ENCODE measurements around the gene MAP6D1. TPM values are rescaled to one million over a fixed set of nuclear protein-coding genes. Genes with fewer than 3 reads are reported as not detected.

Gene MAP6D1
- total and polyA plus RNA-seq, 2 donors (not counting 1 experiment from before 2014, with no cell fraction given), result 0.46 to 4.2 TPM

DNA sequence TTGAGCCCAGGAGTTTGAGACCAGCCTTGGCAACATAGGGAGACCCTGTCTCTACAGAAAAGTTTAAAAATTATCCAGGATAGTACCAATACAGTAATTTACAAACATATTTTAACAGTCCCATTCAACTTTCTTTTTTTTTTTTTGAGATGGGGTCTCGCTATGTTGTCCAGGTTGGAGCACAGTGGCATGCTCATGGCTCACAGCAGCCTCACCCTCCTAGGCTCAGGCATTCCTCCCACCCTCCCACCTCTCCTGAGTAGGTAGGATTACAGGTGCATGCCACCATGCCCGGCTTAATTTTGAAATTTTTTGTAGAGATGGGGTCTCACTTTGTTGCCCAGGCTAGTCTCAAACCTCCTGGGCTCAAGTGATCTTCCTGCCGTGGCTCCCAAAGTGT is 12.5 kb upstream of the MAP6D1 start:
- WGBS (ENCODE audit: insufficient coverage), result 100% methylated on average over 2 of the region's 3 CpGs
- Histone ChIP-seq H3K36me3 (replicated peaks in 1 of 2; ENCODE audit: control extremely low read depth in 1 of 2, control insufficient read depth in 1 of 2, extremely low read depth in 1 of 2, insufficient read depth in 2 of 2, low read length in 1 of 2) (peaks cover 3 to 69% of the 10 kb centered on the region in 2 experiments), H3K27me3 (replicated peaks in 1 of 4; ENCODE audit: control extremely low read depth in 1 of 4, control insufficient read depth in 3 of 4, insufficient read depth in 4 of 4, low read length in 3 of 4) (no peaks in the 10 kb centered on the region), H3K9ac (ENCODE audit: low read length) (no peak overlapping the region), H3K9me3 (ENCODE audit: control extremely low read depth in 1 of 3, control insufficient read depth in 2 of 3, insufficient read depth in 1 of 3, low read length in 2 of 3) (no peaks in the 10 kb centered on the region), H2AFZ (ENCODE audit: insufficient read depth, low read depth, low read length, poor library complexity, severe bottlenecking) (no peak overlapping the region), H3K79me2 (ENCODE audit: control insufficient read depth, insufficient read depth, low read length) (no peaks in the 10 kb centered on the region), H3K4me2 (replicated peaks; ENCODE audit: low read depth, low read length, poor library complexity, severe bottlenecking) (no peak overlapping the region), H4K20me1 (ENCODE audit: control insufficient read depth, insufficient read depth, low read length, poor library complexity, severe bottlenecking) (no peaks in the 10 kb centered on the region), H3K4me3 (ENCODE audit: control extremely low read depth in 1 of 5, extremely low read depth in 1 of 5, insufficient read depth in 1 of 5, low read depth in 2 of 5, low read length in 4 of 5) (no peak overlapping the region), H3K4me1 (ENCODE audit: control insufficient read depth in 2 of 2, insufficient read depth in 2 of 2, low read length in 2 of 2) (no peaks in the 10 kb centered on the region), H3K27ac (ENCODE audit: low read length in 2 of 2) (no peak overlapping the region)
- H3K27ac Mint-ChIP-seq, result no peak overlapping the region
- TF ChIP-seq EZH2 (IDR thresholded peaks at IDR 0.05; ENCODE audit: borderline replicate concordance, insufficient read depth, low read depth, low read length, poor library complexity, severe bottlenecking) (no peak), CTCF (IDR thresholded peaks at IDR 0.05) (no peak)
- intact Hi-C loops (cut with micrococcal nuclease), result no loop called here
- no peak overlapping the region for H3K4me3 Mint-ChIP-seq
- CTCF ChIA-PET, result no interaction called here
- ATAC-seq (ENCODE audit: low read depth), result no peak
- H3K4me1 Mint-ChIP-seq, result no peaks in the 10 kb centered on the region
- no peaks in the 10 kb centered on the region for H3K27me3 Mint-ChIP-seq
- DNase-seq, result no peak
- H3K9me3 Mint-ChIP-seq (ENCODE audit: insufficient read depth), result no peaks in the 10 kb centered on the region
- POLR2A ChIA-PET, result no interaction called here

GRCh38 chr3:183837390-183837789 is 12.0 kb upstream of the MAP6D1 start:
- Histone ChIP-seq H3K4me2 (replicated peaks; ENCODE audit: low read depth, low read length, poor library complexity, severe bottlenecking) (no peak overlapping the region), H3K9me3 (ENCODE audit: control extremely low read depth in 1 of 3, control insufficient read depth in 2 of 3, insufficient read depth in 1 of 3, low read length in 2 of 3) (no peaks in the 10 kb centered on the region), H3K79me2 (ENCODE audit: control insufficient read depth, insufficient read depth, low read length) (no peaks in the 10 kb centered on the region), H3K36me3 (replicated peaks in 1 of 2; ENCODE audit: control extremely low read depth in 1 of 2, control insufficient read depth in 1 of 2, extremely low read depth in 1 of 2, insufficient read depth in 2 of 2, low read length in 1 of 2) (peaks cover 3 to 74% of the 10 kb centered on the region in 2 experiments), H3K4me3 (ENCODE audit: control extremely low read depth in 1 of 5, extremely low read depth in 1 of 5, insufficient read depth in 1 of 5, low read depth in 2 of 5, low read length in 4 of 5) (no peak overlapping the region), H3K27me3 (replicated peaks in 1 of 4; ENCODE audit: control extremely low read depth in 1 of 4, control insufficient read depth in 3 of 4, insufficient read depth in 4 of 4, low read length in 3 of 4) (no peaks in the 10 kb centered on the region), H2AFZ (ENCODE audit: insufficient read depth, low read depth, low read length, poor library complexity, severe bottlenecking) (no peak overlapping the region), H3K27ac (ENCODE audit: low read length in 2 of 2) (no peak overlapping the region), H3K9ac (ENCODE audit: low read length) (no peak overlapping the region), H3K4me1 (ENCODE audit: control insufficient read depth in 2 of 2, insufficient read depth in 2 of 2, low read length in 2 of 2) (no peaks in the 10 kb centered on the region), H4K20me1 (ENCODE audit: control insufficient read depth, insufficient read depth, low read length, poor library complexity, severe bottlenecking) (no peaks in the 10 kb centered on the region)
- no peaks in the 10 kb centered on the region for H3K9me3 Mint-ChIP-seq (ENCODE audit: insufficient read depth)
- intact Hi-C loops (cut with micrococcal nuclease), result no loop called here
- H3K27me3 Mint-ChIP-seq, result no peaks in the 10 kb centered on the region
- POLR2A ChIA-PET, result no interaction called here
- TF ChIP-seq EZH2 (IDR thresholded peaks at IDR 0.05; ENCODE audit: borderline replicate concordance, insufficient read depth, low read depth, low read length, poor library complexity, severe bottlenecking) (no peak), CTCF (IDR thresholded peaks at IDR 0.05) (no peak)
- H3K4me3 Mint-ChIP-seq, result no peak overlapping the region
- H3K4me1 Mint-ChIP-seq, result no peaks in the 10 kb centered on the region
- CTCF ChIA-PET, result no interaction called here
- ATAC-seq (ENCODE audit: low read depth) (no peak), DNase-seq (no peak)
- WGBS (ENCODE audit: insufficient coverage), result 98% methylated on average over 9 of the region's 9 CpGs
- no peak overlapping the region for H3K27ac Mint-ChIP-seq
